Gastroesophageal sphincter (tissue), 4 donors: ENCODE measurements around the gene PDE8A. TPM values are rescaled to one million over a fixed set of nuclear protein-coding genes. Genes with fewer than 3 reads are reported as not detected.

Source experiments
- ATAC-seq: fragments of 150-250 bp; one replicate; pipeline ENCODE4 v1.9.1; 2016; ENCODE audit warnings: mild to moderate bottlenecking, moderate library complexity
- H3K27ac ChIP-seq, 4 donors: fragments of 200-600 bp; sonication (generic) in 3 of 4; 1 replicate in 3 of 4; 2 replicates in 1 of 4; pipeline ENCODE4 v1.5.1; 2016 to 2019
- H3K27me3 ChIP-seq: fragments of 200-600 bp; sonication (generic); one replicate; pipeline ENCODE4 v1.5.1; 2019
- H3K36me3 ChIP-seq, 2 donors: fragments of 200-600 bp; sonication (generic); one replicate each; pipeline ENCODE4 v1.5.1; 2019; ENCODE audit warnings: control low read depth in 1 of 2
- H3K4me1 ChIP-seq, 3 donors: fragments of 200-600 bp; sonication (generic); 1 replicate in 2 of 3; 2 replicates in 1 of 3; pipeline ENCODE4 v1.5.1; 2016 to 2019; ENCODE audit warnings: control low read depth in 2 of 3
- H3K4me3 ChIP-seq, 2 donors: fragments of 200-600 bp; sonication (generic); one replicate each; pipeline ENCODE4 v1.5.1; 2019; ENCODE audit warnings: mild to moderate bottlenecking in 1 of 2, moderate library complexity in 1 of 2
- H3K9me3 ChIP-seq, 3 donors: fragments of 200-600 bp; sonication (generic); one replicate each; pipeline ENCODE4 v1.5.1; 2017 to 2019; ENCODE audit warnings: control low read depth in 2 of 3
- CTCF ChIP-seq, 4 experiments: fragments of 200-600 bp in 2 of 4; fragments of 450-650 bp in 2 of 4; sonication (generic) in 1 of 4; IDR thresholded peaks; one replicate each; pipeline ENCODE4 v1.5.1; 2017 to 2019; ENCODE audit warnings: antibody characterized with exemption in 4 of 4, mild to moderate bottlenecking in 2 of 4, moderate library complexity in 2 of 4
- EP300 ChIP-seq: sonication (generic); formaldehyde crosslinking; IDR thresholded peaks from one replicate; pipeline ENCODE4 v1.6.1; 2017; ENCODE audit warnings: antibody characterized with exemption, mild to moderate bottlenecking
- POLR2A ChIP-seq, 2 donors: fragments of 450-650 bp; IDR thresholded peaks; one replicate each; pipeline ENCODE4 v1.6.1; 2017; ENCODE audit warnings: antibody characterized with exemption in 2 of 2, mild to moderate bottlenecking in 2 of 2, moderate library complexity in 1 of 2
- POLR2AphosphoS5 ChIP-seq: sonication (generic); formaldehyde crosslinking; IDR thresholded peaks from one replicate; pipeline ENCODE4 v1.6.1; 2017; ENCODE audit warnings: antibody characterized with exemption
- WGBS, 2 donors: methylation state at CpG; one replicate each; pipeline ENCODE4 v1.1.5; 2018; ENCODE audit warnings: low coverage in 1 of 2; 5-methylcytosine and 5-hydroxymethylcytosine counted together
- total RNA-seq, 4 donors: library from RNA; depleted of rRNA; stranded (reverse); fragments of >200 nt; gene quantifications; one replicate each; pipeline ENCODE4 v1.1.0, GENCODE V29; 2016

Gene PDE8A
- total RNA-seq, 4 donors from 2014 or later, result 34.6 to 73.2 (median 56.2) TPM

- no peak for ATAC-seq
- TF ChIP-seq POLR2AphosphoS5 (no peak), POLR2A (IDR thresholded peaks at IDR 0.05) (no peak), CTCF (IDR thresholded peaks at IDR 0.05) (no peak), EP300 (no peak)
- WGBS, 2 donors, result 67 to 79% methylated on average over 2 to 3 of the region's 3 CpGs
- H3K27me3 ChIP-seq, result no peaks in the 10 kb centered on the region
- H3K4me1 ChIP-seq, result peaks cover 7 to 89% (median 18%) of the 10 kb centered on the region in 3 donors
- H3K4me3 ChIP-seq, result no peak overlapping the region
- no peaks in the 10 kb centered on the region for H3K9me3 ChIP-seq
- H3K36me3 ChIP-seq, result no peaks in the 10 kb centered on the region
- H3K27ac ChIP-seq, result no peak overlapping the region
These were observed 6.4 kb downstream of the PDE8A start for GRCh38 chr15:84987949-84988624.

- Histone ChIP-seq H3K4me1 (peaks cover 7 to 82% (median 18%) of the 10 kb centered on the region in 3 donors), H3K27ac (no peak overlapping the region), H3K36me3 (no peaks in the 10 kb centered on the region), H3K27me3 (no peaks in the 10 kb centered on the region), H3K9me3 (no peaks in the 10 kb centered on the region), H3K4me3 (no peak overlapping the region)
- WGBS, 2 donors, result 69 to 73% methylated on average over 2 of the region's 2 CpGs
- TF ChIP-seq POLR2A (IDR thresholded peaks at IDR 0.05), result no peak
- no peak for TF ChIP-seq POLR2AphosphoS5
- no peak for TF ChIP-seq EP300
- TF ChIP-seq CTCF (IDR thresholded peaks at IDR 0.05), result no peak
- ATAC-seq, result no peak
These were observed 7.4 kb downstream of the PDE8A start for GRCh38 chr15:84988909-84989644.

- Histone ChIP-seq H3K27ac (no peak overlapping the region), H3K9me3 (no peaks in the 10 kb centered on the region), H3K36me3 (no peaks in the 10 kb centered on the region), H3K4me1 (peaks cover 7 to 76% (median 18%) of the 10 kb centered on the region in 3 donors), H3K4me3 (no peak overlapping the region), H3K27me3 (no peaks in the 10 kb centered on the region)
- whole genome bisulfite sequencing, 2 donors, result 33 to 55% methylated on average over 1 of the region's 1 CpG
- no peak for ATAC-seq
- TF ChIP-seq EP300, result no peak
- TF ChIP-seq POLR2A (IDR thresholded peaks at IDR 0.05), result no peak
- no peak for TF ChIP-seq CTCF (IDR thresholded peaks at IDR 0.05)
- TF ChIP-seq POLR2AphosphoS5, result no peak
These were observed 8.9 kb downstream of the PDE8A start for GRCh38 chr15:84990507-84990906.

GRCh38 chr15:84991014-84991712 is 9.5 kb downstream of the PDE8A start:
- 87 to 91% methylated on average over 3 to 4 of the region's 4 CpGs for WGBS, 2 donors
- Histone ChIP-seq H3K27me3 (no peaks in the 10 kb centered on the region), H3K27ac (no peak overlapping the region), H3K9me3 (no peaks in the 10 kb centered on the region), H3K36me3 (no peaks in the 10 kb centered on the region), H3K4me3 (no peak overlapping the region), H3K4me1 (peaks cover 7 to 70% (median 18%) of the 10 kb centered on the region in 3 donors)
- ATAC-seq, result no peak
- no peak for TF ChIP-seq EP300
- TF ChIP-seq CTCF (IDR thresholded peaks at IDR 0.05), result no peak
- TF ChIP-seq POLR2A (IDR thresholded peaks at IDR 0.05), result no peak
- TF ChIP-seq POLR2AphosphoS5, result no peak
